GM19193 (cell line): Measurements from ENCODE around the gene IL9.

ENCODE experiments used
- POLR2A ChIP-seq: IDR thresholded peaks from 4 replicates; pipeline ENCODE4 v1.6.1; 2011; ENCODE audit not compliant: insufficient read depth, insufficient read length; ENCODE audit errors: extremely low read depth

IL9 gene

DNA sequence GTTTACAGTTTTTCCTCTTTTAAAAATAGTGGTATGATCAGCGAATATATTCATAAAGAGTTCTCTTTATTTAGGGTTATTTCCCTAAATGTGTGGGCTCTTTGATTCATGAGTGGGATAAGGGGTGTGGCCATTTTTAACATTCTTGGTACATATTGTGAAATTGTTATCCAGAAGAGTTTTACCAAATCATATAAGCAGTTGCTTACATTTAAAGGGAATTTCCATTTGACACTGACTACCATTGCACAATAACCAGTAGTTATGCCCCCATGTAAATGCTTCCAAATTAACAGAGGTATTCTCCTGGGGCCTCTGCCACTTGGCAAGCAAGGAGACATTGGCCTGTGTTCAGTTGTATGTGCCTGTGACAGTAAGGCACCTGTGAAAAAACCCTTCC, 34.0 kb downstream of the IL9 start:
- TF ChIP-seq POLR2A = no peak

DNA sequence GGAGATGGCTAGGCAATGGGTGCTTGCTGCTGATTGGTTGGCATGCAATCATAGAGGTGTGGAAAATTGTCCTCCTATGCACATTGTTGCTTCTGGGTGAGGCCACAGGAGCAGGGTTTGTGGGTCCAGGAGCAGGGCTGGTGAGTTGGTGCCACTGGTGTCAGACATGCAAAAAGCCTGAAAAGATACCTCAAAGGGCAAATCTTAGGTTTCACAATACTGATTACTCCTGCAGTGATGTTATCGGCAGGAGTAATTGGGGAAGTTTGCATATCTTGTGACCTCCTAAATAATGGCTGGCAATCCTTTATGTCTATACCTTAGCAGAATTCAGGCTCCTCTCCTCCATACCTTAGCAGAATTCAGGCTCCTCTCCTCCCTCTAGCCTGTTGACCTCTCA, 36.0 kb downstream of the IL9 start:
- TF ChIP-seq POLR2A = no peak

DNA sequence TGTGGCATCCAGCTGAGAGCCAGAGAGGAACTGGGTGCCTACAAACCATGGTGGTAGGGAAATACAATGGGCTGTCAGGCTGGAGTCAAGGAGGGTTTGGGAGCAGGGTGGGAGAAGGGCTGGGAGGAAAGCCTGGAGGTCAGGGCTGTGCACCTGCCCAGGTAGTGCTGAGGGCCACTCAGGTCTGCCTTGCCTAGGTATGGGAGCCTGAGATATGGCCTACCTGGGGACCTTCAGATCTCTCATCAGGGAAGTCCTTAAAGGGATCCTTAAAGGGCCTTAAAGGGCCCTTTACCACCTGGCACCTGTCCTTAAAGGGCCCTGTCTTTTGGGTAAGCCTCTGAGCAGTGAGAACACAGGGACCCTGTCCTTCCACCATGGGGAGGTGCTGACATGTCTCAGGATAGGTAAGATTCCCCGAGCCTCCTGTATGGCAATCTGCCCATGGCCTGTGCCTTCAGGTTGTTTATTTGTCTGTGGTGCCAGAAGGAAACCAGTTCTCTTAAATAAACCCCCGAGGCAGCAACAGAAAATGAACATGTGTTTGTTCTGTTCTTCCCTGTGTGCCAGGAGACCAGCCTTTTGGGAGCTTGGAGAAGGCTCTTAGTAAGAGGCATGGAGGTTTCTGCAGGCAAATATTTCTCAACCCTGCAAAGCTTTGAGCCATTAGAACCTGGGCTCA, 37.9 kb downstream of the IL9 start:
- no peak for TF ChIP-seq POLR2A

DNA sequence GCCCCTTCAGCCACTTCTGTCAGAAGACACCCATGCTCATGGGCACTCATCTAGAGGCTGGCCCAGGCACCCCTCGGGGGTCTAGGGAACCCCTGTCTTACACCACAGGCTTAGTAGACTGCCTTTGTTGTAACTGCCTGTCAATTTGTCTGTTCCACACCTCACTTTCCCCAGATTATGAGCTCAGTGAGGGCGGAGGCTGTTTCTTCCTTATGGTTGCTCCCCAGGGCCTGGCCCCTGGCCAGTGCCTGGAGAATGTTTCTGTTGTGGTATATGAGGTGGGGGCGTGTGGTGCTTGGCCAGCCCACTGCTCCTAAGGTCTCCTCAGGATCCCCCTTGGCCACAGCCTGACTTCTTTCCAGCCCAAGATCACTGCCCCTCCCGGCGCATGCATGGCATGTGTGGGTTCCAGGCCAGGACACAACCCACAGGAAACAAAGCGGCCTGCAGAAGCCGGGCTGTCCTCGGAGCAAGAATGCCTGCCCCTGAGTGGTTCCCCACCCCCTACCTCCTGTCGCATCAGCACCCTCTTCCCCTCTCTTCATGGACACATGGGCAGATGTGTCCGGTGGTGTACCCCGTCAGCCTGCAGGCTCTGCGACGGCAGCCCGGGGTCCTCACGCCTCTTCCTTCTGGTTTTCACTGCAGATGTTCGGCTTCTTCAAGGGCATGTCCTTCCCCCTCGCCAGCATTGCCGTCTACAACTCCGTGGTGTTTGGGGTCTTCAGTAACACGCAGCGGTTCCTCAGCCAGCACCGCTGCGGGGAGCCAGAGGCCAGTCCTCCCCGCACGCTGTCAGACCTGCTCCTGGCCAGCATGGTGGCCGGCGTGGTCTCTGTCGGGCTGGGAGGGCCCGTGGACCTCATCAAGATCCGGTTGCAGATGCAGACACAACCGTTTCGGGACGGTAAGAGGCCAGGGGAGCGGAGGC, 43.5 kb downstream of the IL9 start:
- TF ChIP-seq POLR2A = no peak

DNA sequence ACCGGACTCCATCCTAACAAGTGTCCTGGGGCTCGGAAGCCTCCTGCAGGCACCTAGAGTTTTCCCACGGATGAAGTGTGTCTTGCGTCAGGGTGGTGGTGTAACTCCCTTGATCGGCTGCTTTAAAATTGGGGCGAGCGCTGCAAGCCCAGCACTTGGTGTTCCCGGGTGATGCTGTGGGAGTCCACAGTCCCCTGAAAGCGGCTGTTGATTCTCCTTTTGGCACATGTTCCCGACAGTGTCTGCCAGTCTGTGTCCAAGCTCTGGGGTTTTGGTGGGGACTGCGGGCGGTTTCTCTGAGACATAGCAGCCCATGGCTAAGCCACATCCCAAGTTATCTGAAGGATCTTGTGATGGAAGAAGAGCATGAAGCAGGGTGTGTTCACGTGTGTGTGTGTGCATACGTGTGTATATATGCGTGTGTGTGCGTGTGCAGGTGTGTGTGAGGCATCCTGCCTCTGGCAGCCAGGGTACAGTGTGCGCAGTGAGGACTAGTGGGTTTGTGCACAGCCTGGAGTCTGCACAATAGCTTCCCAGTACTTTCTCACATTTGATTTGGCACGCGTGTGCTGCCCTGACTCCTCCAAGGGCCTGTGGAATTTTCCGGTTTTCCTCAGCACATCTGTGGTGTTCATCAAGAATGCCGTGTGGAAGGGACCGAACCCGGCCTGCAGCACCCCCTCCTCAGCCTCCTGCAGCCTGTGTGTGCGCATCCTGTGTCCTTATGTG, 44.3 kb downstream of the IL9 start:
- TF ChIP-seq POLR2A = no peak

DNA sequence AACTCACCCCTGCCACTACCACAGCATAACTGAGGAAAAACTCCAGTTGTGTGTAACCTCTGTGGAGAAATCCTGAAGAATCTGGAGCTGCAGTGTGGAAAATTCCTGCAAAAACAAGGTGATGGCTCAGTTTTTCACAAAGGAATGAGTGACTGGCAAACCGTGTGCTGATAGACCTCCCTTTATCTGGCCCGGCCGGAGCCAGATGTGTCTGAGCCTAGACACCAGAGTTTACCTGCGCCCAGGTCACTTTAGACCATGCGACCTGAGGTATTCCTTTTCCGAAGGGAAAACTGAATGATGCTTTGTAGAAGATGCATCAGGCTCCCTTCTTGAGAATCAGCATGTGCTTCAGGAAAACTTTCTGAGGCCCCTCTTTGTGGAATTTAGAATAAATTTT, 45.0 kb downstream of the IL9 start:
- no peak for TF ChIP-seq POLR2A

DNA sequence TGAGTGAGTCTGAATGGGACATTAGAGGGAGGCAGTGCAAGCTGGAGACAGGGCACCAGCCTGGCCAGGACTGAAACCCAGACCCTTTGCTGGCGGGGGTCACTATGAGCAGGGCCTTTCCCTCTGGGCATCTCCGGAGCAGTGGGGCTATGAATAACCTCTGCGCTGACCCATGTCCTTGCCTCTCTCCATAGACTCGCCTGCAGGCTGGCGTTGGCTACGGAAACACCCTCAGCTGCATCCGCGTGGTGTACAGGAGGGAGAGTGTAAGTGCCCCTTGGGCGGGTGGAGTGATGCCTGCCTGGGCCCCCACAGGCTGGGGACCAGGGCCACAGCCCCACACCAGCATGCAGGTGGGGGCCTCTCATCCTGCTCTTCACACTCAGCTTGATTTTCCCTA, 45.4 kb downstream of the IL9 start:
- TF ChIP-seq POLR2A = no peak

DNA sequence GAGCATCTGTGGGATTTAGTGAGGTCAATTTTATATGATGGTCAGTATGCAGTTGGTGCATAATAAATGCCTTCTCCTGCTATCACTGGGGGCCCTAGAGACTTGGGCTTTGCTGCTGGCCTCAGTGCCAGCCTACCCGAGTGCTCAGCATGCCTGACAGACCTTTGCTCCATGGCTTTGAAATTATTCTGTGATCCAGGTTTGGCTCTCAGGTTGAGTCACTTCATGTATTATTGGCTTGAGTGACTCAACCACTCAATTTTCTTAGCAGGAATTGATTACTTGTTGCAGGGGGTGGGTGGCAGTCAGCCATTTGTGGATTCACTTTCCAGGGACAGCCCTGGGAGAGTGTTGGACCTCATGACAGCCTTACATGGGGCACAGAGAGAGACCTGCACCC, 47.7 kb downstream of the IL9 start:
- no peak for TF ChIP-seq POLR2A

DNA sequence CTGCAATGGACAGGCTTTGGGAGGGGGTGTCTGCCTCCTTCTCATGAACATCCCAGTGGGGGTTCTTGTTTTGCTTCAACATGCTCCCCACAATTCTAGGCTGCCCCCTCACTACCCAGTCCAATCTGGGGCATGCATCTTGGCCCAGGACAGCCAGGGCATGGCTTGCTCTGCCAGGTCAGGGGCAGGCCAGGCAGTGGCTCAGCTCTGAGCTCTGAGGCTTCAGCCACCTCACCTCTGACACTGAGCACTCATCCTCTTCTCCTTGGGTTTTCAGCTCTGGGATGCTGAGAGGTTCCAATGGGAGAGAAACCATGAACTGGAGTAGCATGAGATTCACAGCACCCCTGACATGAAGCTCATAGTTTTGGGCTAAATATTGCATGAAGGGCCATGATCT, 49.3 kb downstream of the IL9 start:
- no peak for TF ChIP-seq POLR2A

DNA sequence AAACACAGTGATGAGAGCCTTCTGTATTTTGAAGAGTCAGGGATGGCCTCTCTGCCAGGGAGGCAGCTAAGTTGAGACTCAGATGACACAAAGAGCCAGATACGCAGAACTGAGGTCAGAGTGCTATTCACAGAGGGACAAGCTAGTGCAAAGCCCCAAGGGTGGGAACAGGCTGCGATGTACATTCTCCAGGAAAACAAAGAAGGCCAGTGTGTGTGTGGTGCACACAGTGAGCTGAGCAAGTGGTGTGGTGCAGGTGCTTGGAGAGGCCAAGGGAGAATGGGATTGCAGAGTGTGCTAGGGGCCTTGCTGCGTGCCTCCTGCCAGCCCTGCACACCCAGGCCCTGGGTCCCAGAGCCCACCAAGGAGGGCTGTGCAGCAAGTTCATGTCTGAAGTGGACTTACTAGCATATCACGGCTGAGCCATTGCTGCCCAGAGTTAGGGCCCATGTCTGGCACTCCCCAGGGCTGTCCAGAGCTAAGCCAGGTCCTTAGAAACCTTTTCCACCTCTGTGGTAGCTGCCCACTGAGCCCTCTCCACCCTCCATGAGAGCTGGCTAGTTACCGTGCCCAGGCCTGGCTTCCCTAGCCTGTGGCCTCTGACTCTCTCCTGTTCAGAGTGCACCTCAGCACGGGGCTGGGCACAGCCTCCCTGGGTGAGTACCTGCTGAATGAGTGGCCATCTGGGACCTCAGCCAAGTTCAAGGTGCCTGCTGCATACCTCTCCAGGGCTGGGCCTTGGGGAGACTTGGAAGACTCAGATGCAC, 51.9 kb downstream of the IL9 start:
- no peak for TF ChIP-seq POLR2A

DNA sequence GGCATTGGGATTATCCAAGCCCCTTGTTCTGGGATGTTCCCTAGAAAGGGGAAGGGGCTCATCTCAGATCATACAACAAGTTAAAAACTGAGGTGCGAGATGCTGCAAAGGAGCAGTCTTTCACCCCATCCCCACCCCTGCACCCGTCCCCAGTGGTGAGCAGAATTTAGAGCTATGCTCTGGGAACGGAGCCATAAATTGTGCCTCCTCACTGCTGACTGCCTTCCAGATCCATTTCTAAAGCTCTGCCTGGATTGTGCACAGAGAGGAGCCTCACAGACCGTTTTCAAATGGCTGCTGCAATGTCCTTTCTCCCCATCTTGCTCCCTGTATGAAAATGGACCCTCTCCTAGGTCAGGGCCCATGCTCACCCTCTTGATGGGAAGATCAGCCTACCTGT, 52.9 kb downstream of the IL9 start:
- TF ChIP-seq POLR2A = no peak
